Keratinocyte (primary cell): ENCODE measurements around the gene FOXE3.

Source experiments
- EZH2 ChIP-seq: IDR thresholded peaks from one replicate; pipeline ENCODE4 v1.6.1; 2012; ENCODE audit warnings: inconsistent platforms, mild to moderate bottlenecking, low read length, moderate library complexity
- TF ChIP-seq, protein P1 (sequence below), 3 experiments: IDR thresholded peaks in 1 of 3; conservative IDR thresholded peaks in 1 of 3; optimal IDR thresholded peaks in 1 of 3; 2 replicates in 2 of 3; 3 replicates in 1 of 3; pipeline versions ENCODE3 to v1.5.1; 2011; ENCODE audit warnings: low read length in 3 of 3, mild to moderate bottlenecking in 3 of 3, moderate library complexity in 2 of 3, control low read depth in 1 of 3, inconsistent platforms in 1 of 3; ENCODE audit not compliant: insufficient read depth in 2 of 3; ENCODE audit errors: extremely low read depth in 1 of 3

- TF ChIP-seq, protein P1, sequence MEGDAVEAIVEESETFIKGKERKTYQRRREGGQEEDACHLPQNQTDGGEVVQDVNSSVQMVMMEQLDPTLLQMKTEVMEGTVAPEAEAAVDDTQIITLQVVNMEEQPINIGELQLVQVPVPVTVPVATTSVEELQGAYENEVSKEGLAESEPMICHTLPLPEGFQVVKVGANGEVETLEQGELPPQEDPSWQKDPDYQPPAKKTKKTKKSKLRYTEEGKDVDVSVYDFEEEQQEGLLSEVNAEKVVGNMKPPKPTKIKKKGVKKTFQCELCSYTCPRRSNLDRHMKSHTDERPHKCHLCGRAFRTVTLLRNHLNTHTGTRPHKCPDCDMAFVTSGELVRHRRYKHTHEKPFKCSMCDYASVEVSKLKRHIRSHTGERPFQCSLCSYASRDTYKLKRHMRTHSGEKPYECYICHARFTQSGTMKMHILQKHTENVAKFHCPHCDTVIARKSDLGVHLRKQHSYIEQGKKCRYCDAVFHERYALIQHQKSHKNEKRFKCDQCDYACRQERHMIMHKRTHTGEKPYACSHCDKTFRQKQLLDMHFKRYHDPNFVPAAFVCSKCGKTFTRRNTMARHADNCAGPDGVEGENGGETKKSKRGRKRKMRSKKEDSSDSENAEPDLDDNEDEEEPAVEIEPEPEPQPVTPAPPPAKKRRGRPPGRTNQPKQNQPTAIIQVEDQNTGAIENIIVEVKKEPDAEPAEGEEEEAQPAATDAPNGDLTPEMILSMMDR (optimal IDR thresholded peaks at IDR 0.05 in 1 of 3, IDR thresholded peaks at IDR 0.05 in 1 of 3, conservative IDR thresholded peaks at IDR 0.05 in 1 of 3; ENCODE audit: extremely low read depth in 1 of 3, insufficient read depth in 2 of 3, low read length in 3 of 3): no peak
- TF ChIP-seq EZH2: no peak
Observed at GRCh38 chr1:47371016-47371517, 45.0 kb upstream of the FOXE3 start.
